ENCODE measurements around the gene TOM1L2.

The TOM1L2 gene

GRCh38 chr17:18017958-18018357 lies 45.8 kb upstream of the TOM1L2 start:
- CTCF ChIA-PET = no interaction called here

GRCh38 chr17:18016426-18016825 lies 44.2 kb upstream of the TOM1L2 start:
- CTCF ChIA-PET = interaction anchor here (0.6 kb wide), 1 partner anchor 10 kb away, joined by 4 read pairs; no protein-coding TSS in a partner anchor
- no peak for DNase-seq (ENCODE audit: extremely low spot score)
- TF ChIP-seq PKNOX1 (IDR thresholded peaks at IDR 0.05) = no peak
- no peak for TF ChIP-seq SP1 (IDR thresholded peaks at IDR 0.05)
- no peak for TF ChIP-seq TARDBP (IDR thresholded peaks at IDR 0.05)
- no peak for TF ChIP-seq SUZ12 (IDR thresholded peaks at IDR 0.05)
- TF ChIP-seq L3MBTL2 (conservative IDR thresholded peaks at IDR 0.05) = no peak
- TF ChIP-seq HDGF (IDR thresholded peaks at IDR 0.05; ENCODE audit: borderline replicate concordance) = no peak
- TF ChIP-seq LEF1 (IDR thresholded peaks at IDR 0.05; ENCODE audit: borderline replicate concordance) = no peak
- TF ChIP-seq ARNT (IDR thresholded peaks at IDR 0.05) = no peak
- TF ChIP-seq FOXK2 (IDR thresholded peaks at IDR 0.05) = no peak
- POLR2A ChIA-PET = no interaction called here

More at GRCh38 chr17:18017958-18018357, 45.8 kb upstream of the TOM1L2 start:
- no peak for TF ChIP-seq ZNF384 (IDR thresholded peaks at IDR 0.05)
- TF ChIP-seq CTBP1 (IDR thresholded peaks at IDR 0.05; ENCODE audit: borderline replicate concordance) = no peak
- no peak for TF ChIP-seq FOXK2 (IDR thresholded peaks at IDR 0.05)
- no peak for TF ChIP-seq FOXA1 (IDR thresholded peaks at IDR 0.05)
- TF ChIP-seq LEF1 (IDR thresholded peaks at IDR 0.05; ENCODE audit: borderline replicate concordance) = no peak
- TF ChIP-seq L3MBTL2 (conservative IDR thresholded peaks at IDR 0.05) = no peak
- no peak for TF ChIP-seq PKNOX1 (IDR thresholded peaks at IDR 0.05)
- TF ChIP-seq TARDBP (IDR thresholded peaks at IDR 0.05) = no peak
- no peak for TF ChIP-seq FOXM1 (IDR thresholded peaks at IDR 0.05; ENCODE audit: borderline replicate concordance)
- TF ChIP-seq ARNT (IDR thresholded peaks at IDR 0.05) = no peak
- no peak for TF ChIP-seq ELF4 (IDR thresholded peaks at IDR 0.05)
- no peak for TF ChIP-seq SUZ12 (IDR thresholded peaks at IDR 0.05)
- TF ChIP-seq BHLHE40 (IDR thresholded peaks at IDR 0.05; ENCODE audit: borderline replicate concordance) = no peak
- no peak for TF ChIP-seq HDGF (IDR thresholded peaks at IDR 0.05; ENCODE audit: borderline replicate concordance)
- TF ChIP-seq SP1 (IDR thresholded peaks at IDR 0.05) = no peak
- TF ChIP-seq NFRKB (IDR thresholded peaks at IDR 0.05) = no peak
- POLR2A ChIA-PET = no interaction called here
- no peak for DNase-seq (ENCODE audit: extremely low spot score)

GRCh38 chr17:18015593-18015992 lies 43.4 kb upstream of the TOM1L2 start:
- DNase-seq (ENCODE audit: extremely low spot score) = no peak
- TF ChIP-seq LEF1 (IDR thresholded peaks at IDR 0.05; ENCODE audit: borderline replicate concordance) (no peak), CTBP1 (IDR thresholded peaks at IDR 0.05; ENCODE audit: borderline replicate concordance) (no peak), FOXM1 (IDR thresholded peaks at IDR 0.05; ENCODE audit: borderline replicate concordance) (no peak), ELF4 (IDR thresholded peaks at IDR 0.05) (no peak), HDGF (IDR thresholded peaks at IDR 0.05; ENCODE audit: borderline replicate concordance) (no peak), BHLHE40 (IDR thresholded peaks at IDR 0.05; ENCODE audit: borderline replicate concordance) (no peak), SP1 (IDR thresholded peaks at IDR 0.05) (no peak), SUZ12 (IDR thresholded peaks at IDR 0.05) (no peak), PKNOX1 (IDR thresholded peaks at IDR 0.05) (no peak), TARDBP (IDR thresholded peaks at IDR 0.05) (no peak), NFRKB (IDR thresholded peaks at IDR 0.05) (no peak), L3MBTL2 (conservative IDR thresholded peaks at IDR 0.05) (no peak), FOXA1 (IDR thresholded peaks at IDR 0.05) (no peak), ZNF384 (IDR thresholded peaks at IDR 0.05) (no peak), ARNT (IDR thresholded peaks at IDR 0.05) (no peak), FOXK2 (IDR thresholded peaks at IDR 0.05) (no peak)
- POLR2A ChIA-PET = no interaction called here
- CTCF ChIA-PET = interaction anchor here (0.6 kb wide), 2 partner anchors 14 to 36 kb away, joined by 4 to 5 read pairs; no protein-coding TSS in a partner anchor

- no peak for DNase-seq (ENCODE audit: extremely low spot score)
- POLR2A ChIA-PET = interaction anchor here (1.5 kb wide), 1 partner anchor 22 kb away, joined by 3 read pairs; no protein-coding TSS in a partner anchor
Measured at GRCh38 chr17:18014006-18014405, 41.8 kb upstream of the TOM1L2 start.

GRCh38 chr17:18011286-18011685 lies 39.1 kb upstream of the TOM1L2 start:
- ChIA-PET POLR2A (no interaction called here), CTCF (no interaction called here)
- TF ChIP-seq CTBP1 (IDR thresholded peaks at IDR 0.05; ENCODE audit: borderline replicate concordance) = no peak
- TF ChIP-seq ELF4 (IDR thresholded peaks at IDR 0.05) = no peak
- TF ChIP-seq FOXK2 (IDR thresholded peaks at IDR 0.05) = no peak
- TF ChIP-seq BHLHE40 (IDR thresholded peaks at IDR 0.05; ENCODE audit: borderline replicate concordance) = no peak
- TF ChIP-seq LEF1 (IDR thresholded peaks at IDR 0.05; ENCODE audit: borderline replicate concordance) = no peak
- no peak for DNase-seq (ENCODE audit: extremely low spot score)

More at GRCh38 chr17:18014006-18014405, 41.8 kb upstream of the TOM1L2 start:
- TF ChIP-seq FOXA1 (IDR thresholded peaks at IDR 0.05) = no peak
- no peak for TF ChIP-seq SUZ12 (IDR thresholded peaks at IDR 0.05)
- TF ChIP-seq ELF4 (IDR thresholded peaks at IDR 0.05) = no peak
- no peak for TF ChIP-seq LEF1 (IDR thresholded peaks at IDR 0.05; ENCODE audit: borderline replicate concordance)
- TF ChIP-seq BHLHE40 (IDR thresholded peaks at IDR 0.05; ENCODE audit: borderline replicate concordance) = no peak
- no peak for TF ChIP-seq TARDBP (IDR thresholded peaks at IDR 0.05)
- CTCF ChIA-PET = interaction anchor here (1.9 kb wide), 1 partner anchor 10 kb away, joined by 6 read pairs; no protein-coding TSS in a partner anchor

GRCh38 chr17:18009609-18010420 lies 37.6 kb upstream of the TOM1L2 start:
- CTCF ChIA-PET = no interaction called here
- no peak for DNase-seq (ENCODE audit: extremely low spot score)
- POLR2A ChIA-PET = no interaction called here
- TF ChIP-seq HDGF (IDR thresholded peaks at IDR 0.05; ENCODE audit: borderline replicate concordance) = no peak
- no peak for TF ChIP-seq NFRKB (IDR thresholded peaks at IDR 0.05)
- TF ChIP-seq ARNT (IDR thresholded peaks at IDR 0.05) = no peak
- TF ChIP-seq SUZ12 (IDR thresholded peaks at IDR 0.05) = no peak
- no peak for TF ChIP-seq ZNF384 (IDR thresholded peaks at IDR 0.05)
- TF ChIP-seq FOXA1 (IDR thresholded peaks at IDR 0.05) = no peak
- TF ChIP-seq CTBP1 (IDR thresholded peaks at IDR 0.05; ENCODE audit: borderline replicate concordance) = no peak
- TF ChIP-seq BHLHE40 (IDR thresholded peaks at IDR 0.05; ENCODE audit: borderline replicate concordance) = no peak
- TF ChIP-seq SP1 (IDR thresholded peaks at IDR 0.05) = no peak
- no peak for TF ChIP-seq LEF1 (IDR thresholded peaks at IDR 0.05; ENCODE audit: borderline replicate concordance)
- TF ChIP-seq TARDBP (IDR thresholded peaks at IDR 0.05) = no peak
- TF ChIP-seq ELF4 (IDR thresholded peaks at IDR 0.05) = no peak
- no peak for TF ChIP-seq FOXM1 (IDR thresholded peaks at IDR 0.05; ENCODE audit: borderline replicate concordance)
- TF ChIP-seq L3MBTL2 (conservative IDR thresholded peaks at IDR 0.05) = no peak
- TF ChIP-seq PKNOX1 (IDR thresholded peaks at IDR 0.05) = no peak
- no peak for TF ChIP-seq FOXK2 (IDR thresholded peaks at IDR 0.05)
